ELR (cell line): Measurements from ENCODE around the gene VPS13C.

Experiments used
- DNase-seq: peaks from one replicate; pipeline ENCODE4 v3.0.0-alpha.2; 2015; ENCODE audit warnings: low read depth

The VPS13C gene

DNA sequence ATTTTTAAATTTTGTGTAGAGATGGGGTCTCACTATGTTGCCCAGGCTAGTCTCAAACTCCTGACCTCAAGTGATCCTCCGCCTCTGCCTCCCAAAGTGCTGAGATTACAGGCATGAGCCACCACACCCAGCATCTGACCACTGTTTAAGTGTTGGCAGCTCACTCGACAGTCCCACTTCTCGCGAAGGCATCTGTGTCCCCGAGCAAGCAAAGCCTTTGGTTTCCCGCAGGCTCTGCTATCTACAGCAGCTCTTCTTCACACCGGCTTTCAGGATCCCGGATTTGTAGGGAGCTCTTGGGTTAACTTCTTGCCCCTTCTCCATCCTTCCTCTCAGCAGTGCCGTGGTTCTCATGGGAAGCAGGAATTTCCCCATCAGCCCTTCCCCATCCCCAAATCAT is 240.9 kb downstream of the VPS13C start:
- DNase-seq = no peak

DNA sequence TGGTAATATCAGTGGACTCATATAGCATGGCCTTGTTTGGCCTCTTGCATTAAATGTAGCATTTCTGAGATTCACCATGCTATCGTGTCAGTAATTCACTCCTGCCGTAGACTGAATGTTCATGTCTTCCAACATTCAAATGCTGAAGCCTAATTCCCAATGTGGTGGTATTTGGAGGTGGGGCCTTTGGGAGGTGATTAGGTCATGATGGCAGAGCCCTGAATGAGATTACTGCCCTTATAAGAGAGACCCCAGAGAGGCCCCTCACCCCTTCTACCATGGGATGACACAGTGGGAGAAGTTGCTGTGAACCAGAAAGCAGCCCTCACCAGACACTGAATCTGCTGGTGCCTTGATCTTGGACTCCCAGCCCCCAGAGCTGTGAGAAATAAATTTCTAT is 241.4 kb downstream of the VPS13C start:
- DNase-seq = no peak

- DNase-seq = no peak
Observed at GRCh38 chr15:61816856-61817255, 243.4 kb downstream of the VPS13C start.

GRCh38 chr15:61815356-61816083 is 244.7 kb downstream of the VPS13C start:
- DNase-seq = no peak

- no peak for DNase-seq
Observed at GRCh38 chr15:61812476-61812875, 247.8 kb downstream of the VPS13C start.

DNA sequence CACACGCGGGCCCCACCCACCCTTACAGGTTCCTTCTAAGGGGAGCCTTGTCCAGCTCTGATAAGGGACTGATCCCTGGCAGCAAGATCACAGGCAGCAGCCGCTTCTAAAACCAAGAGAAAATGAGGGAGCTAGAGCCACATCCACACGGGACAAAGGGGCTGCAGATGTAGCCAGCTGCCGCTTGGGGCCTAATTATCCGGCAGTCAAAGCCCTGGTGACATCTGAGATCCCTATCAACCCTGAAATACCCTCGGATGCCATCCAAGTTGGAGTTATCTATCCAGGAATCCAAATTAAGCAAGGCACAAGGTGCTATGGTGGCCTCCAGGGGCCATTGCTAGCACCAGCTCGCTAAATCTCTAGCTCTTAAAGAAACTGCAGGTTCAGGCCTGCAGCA is 248.3 kb downstream of the VPS13C start:
- DNase-seq = no peak

DNA sequence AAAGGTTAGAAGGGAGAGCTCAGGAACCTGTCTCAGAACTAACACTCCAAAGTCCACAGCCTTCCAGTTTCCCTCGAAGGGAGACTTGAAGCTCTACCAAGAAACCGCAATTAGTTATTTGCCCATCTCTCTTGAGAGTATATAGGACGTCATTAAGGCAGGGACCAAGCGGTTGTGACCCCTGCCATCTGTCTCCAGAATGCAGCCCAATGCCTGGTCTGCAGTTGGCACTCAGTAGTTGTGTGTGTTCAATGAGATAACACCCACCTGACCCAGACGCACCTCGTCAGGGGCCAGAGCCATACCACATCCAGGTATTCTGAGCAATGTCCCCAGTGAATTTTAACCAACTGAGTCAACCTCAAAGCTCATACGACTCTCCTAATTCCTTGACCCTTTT is 251.0 kb downstream of the VPS13C start:
- DNase-seq = no peak

GRCh38 chr15:61807281-61807929 is 252.8 kb downstream of the VPS13C start:
- no peak for DNase-seq
